Measurements from ENCODE around the gene OR2Y1. TPM values are rescaled to one million over a fixed set of nuclear protein-coding genes. Genes with fewer than 3 reads are reported as not detected.

OR2Y1 gene
- total RNA-seq, 1 donor from 2014 or later, result not detected

GRCh38 chr5:180699042-180699441 lies 40.8 kb downstream of the OR2Y1 start:
- H3K4me1 Mint-ChIP-seq (ENCODE audit: unreplicated experiment), result no peaks in the 10 kb centered on the region
- no peak for DNase-seq (ENCODE audit: extremely low spot score, unreplicated experiment)
- no peaks in the 10 kb centered on the region for H3K36me3 Mint-ChIP-seq (ENCODE audit: unreplicated experiment)
- no peaks in the 10 kb centered on the region for H3K9me3 Mint-ChIP-seq (ENCODE audit: unreplicated experiment)
- no peak for TF ChIP-seq CTCF (IDR thresholded peaks at IDR 0.05)
- no peak overlapping the region for H3K27ac Mint-ChIP-seq (ENCODE audit: unreplicated experiment)
- H3K27me3 Mint-ChIP-seq (ENCODE audit: unreplicated experiment), result peaks cover 7% of the 10 kb centered on the region
- no peak overlapping the region for H3K4me3 Mint-ChIP-seq (ENCODE audit: unreplicated experiment)

- Mint-ChIP-seq H3K4me3 (ENCODE audit: unreplicated experiment) (no peak overlapping the region), H3K9me3 (ENCODE audit: unreplicated experiment) (no peaks in the 10 kb centered on the region), H3K27me3 (ENCODE audit: unreplicated experiment) (peaks cover 15% of the 10 kb centered on the region), H3K36me3 (ENCODE audit: unreplicated experiment) (no peaks in the 10 kb centered on the region), H3K4me1 (ENCODE audit: unreplicated experiment) (no peaks in the 10 kb centered on the region), H3K27ac (ENCODE audit: unreplicated experiment) (no peak overlapping the region)
- no peak for TF ChIP-seq CTCF (IDR thresholded peaks at IDR 0.05)
- DNase-seq (ENCODE audit: extremely low spot score, unreplicated experiment), result no peak
Measured at GRCh38 chr5:180696116-180696515, 43.7 kb downstream of the OR2Y1 start.

GRCh38 chr5:180692429-180692828 lies 47.4 kb downstream of the OR2Y1 start:
- no peak for TF ChIP-seq CTCF (IDR thresholded peaks at IDR 0.05)
- Mint-ChIP-seq H3K9me3 (ENCODE audit: unreplicated experiment) (no peaks in the 10 kb centered on the region), H3K27me3 (ENCODE audit: unreplicated experiment) (peaks cover 32% of the 10 kb centered on the region), H3K4me3 (ENCODE audit: unreplicated experiment) (no peak overlapping the region), H3K4me1 (ENCODE audit: unreplicated experiment) (no peaks in the 10 kb centered on the region), H3K27ac (ENCODE audit: unreplicated experiment) (no peak overlapping the region), H3K36me3 (ENCODE audit: unreplicated experiment) (no peaks in the 10 kb centered on the region)
- no peak for DNase-seq (ENCODE audit: extremely low spot score, unreplicated experiment)

- H3K9me3 Mint-ChIP-seq (ENCODE audit: unreplicated experiment), result no peaks in the 10 kb centered on the region
- H3K27me3 Mint-ChIP-seq (ENCODE audit: unreplicated experiment), result peaks cover 32% of the 10 kb centered on the region
- H3K27ac Mint-ChIP-seq (ENCODE audit: unreplicated experiment), result no peak overlapping the region
Measured at GRCh38 chr5:180691046-180691445, 48.8 kb downstream of the OR2Y1 start.

GRCh38 chr5:180690562-180690961 lies 49.3 kb downstream of the OR2Y1 start:
- no peaks in the 10 kb centered on the region for H3K36me3 Mint-ChIP-seq (ENCODE audit: unreplicated experiment)
- no peak overlapping the region for H3K27ac Mint-ChIP-seq (ENCODE audit: unreplicated experiment)
- H3K9me3 Mint-ChIP-seq (ENCODE audit: unreplicated experiment), result no peaks in the 10 kb centered on the region
- no peak overlapping the region for H3K4me3 Mint-ChIP-seq (ENCODE audit: unreplicated experiment)
- H3K27me3 Mint-ChIP-seq (ENCODE audit: unreplicated experiment), result peaks cover 37% of the 10 kb centered on the region
- no peak for TF ChIP-seq CTCF (IDR thresholded peaks at IDR 0.05)
- no peak for DNase-seq (ENCODE audit: extremely low spot score, unreplicated experiment)
- no peaks in the 10 kb centered on the region for H3K4me1 Mint-ChIP-seq (ENCODE audit: unreplicated experiment)

More at GRCh38 chr5:180691046-180691445, 48.8 kb downstream of the OR2Y1 start:
- no peaks in the 10 kb centered on the region for H3K4me1 Mint-ChIP-seq (ENCODE audit: unreplicated experiment)
- DNase-seq (ENCODE audit: extremely low spot score, unreplicated experiment), result no peak
- no peak overlapping the region for H3K4me3 Mint-ChIP-seq (ENCODE audit: unreplicated experiment)
- TF ChIP-seq CTCF (IDR thresholded peaks at IDR 0.05), result no peak
- no peaks in the 10 kb centered on the region for H3K36me3 Mint-ChIP-seq (ENCODE audit: unreplicated experiment)
